Glomerular visceral epithelial cell (primary cell): ENCODE measurements around the gene BMPR1A.
"Not testable (repeated sequence)": the region's sequence is repeated elsewhere in the genome, so short reads cannot be mapped to it uniquely, and the experiment has no call there.

ENCODE experiments used
- DNase-seq: peaks from one replicate; pipeline ENCODE4 v3.0.0-alpha.2; 2016; ENCODE audit errors: extremely low spot score

Gene BMPR1A

DNA sequence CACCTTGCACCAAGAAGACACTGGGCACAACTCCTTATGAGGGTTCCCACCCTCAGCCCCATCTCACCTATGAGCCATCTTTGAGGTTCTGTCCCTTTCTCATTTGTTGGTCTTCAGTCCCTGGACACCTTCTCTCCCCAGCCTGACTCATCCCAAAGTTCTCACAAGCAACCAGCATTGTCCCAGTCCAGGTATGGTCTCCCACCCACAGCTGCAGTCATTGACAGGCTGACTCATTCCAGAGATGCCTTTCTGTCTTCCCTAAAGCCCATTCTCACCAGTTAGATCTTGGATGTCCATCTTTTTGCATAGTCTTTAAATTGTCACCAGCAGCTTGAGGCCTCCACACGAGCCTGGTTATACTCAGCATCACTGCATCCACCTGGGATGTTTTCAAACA, 26.7 kb upstream of the BMPR1A start:
- DNase-seq: peak; percentile 15

DNA sequence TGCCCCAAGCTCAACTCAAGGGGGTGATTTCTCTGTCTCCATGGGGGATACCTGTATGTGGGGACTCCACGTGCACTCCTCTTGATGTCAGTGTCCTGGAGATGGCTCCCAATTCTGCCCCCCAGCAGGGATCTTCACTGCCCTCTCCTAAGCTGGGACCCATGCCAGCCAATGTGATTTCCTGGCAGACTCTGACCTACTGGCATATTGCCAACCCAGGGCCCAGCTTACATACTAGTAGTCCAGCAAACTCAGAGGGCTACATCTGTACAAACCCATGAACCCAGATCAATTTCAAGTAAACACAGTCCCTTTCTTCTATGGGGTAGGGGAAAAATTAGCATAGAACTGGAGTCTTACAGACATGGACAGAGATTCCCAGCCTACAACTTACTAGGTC, 26.2 kb upstream of the BMPR1A start:
- peak; percentile 46 for DNase-seq

DNA sequence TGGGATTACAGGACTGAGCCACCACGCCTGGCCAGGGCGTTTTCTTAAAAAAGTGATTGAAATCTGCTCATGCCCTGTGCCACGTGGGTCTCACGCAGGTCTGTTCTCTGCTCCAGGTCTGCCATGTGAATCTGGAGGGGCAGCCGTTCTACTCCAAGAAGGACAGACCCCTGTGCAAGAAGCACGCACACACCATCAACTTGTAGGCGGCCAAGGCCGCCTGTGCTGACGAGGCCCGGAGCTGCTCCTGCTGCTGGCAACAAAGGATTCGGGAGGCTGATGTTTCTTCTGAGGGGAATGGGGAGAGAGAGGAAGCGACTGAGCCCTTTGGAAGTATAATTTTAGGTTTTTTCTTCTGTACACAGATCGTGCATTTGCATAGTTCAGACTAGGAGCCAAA, 23.6 kb upstream of the BMPR1A start:
- no peak for DNase-seq

DNA sequence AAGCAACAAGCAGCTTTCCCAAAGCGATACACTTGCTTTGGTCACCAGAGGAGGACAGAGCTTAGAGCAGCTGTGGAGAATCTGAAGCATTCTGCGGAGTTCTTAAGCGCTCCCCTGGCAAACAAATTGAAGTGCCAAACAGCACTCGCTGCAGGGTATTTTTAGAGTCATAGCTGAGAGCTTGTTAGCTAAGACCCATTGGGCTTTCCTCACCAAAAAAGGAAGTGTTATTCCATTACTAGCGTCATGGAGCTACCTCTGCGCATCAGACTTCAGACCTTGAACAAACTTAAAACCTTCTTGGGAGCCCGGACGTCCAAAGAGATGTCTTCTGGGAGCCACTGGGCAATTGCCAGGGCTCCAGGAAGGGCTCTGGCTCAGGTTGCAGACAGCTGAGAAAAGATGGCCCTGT, 23.2 kb upstream of the BMPR1A start:
- no peak for DNase-seq

GRCh38 chr10:86734207-86734988, 22.0 kb upstream of the BMPR1A start:
- no peak for DNase-seq

GRCh38 chr10:86735278-86735677, 21.1 kb upstream of the BMPR1A start:
- not testable (repeated sequence) for DNase-seq

GRCh38 chr10:86742230-86742629, 14.2 kb upstream of the BMPR1A start:
- DNase-seq: no peak

GRCh38 chr10:86744067-86744725, 12.2 kb upstream of the BMPR1A start:
- no peak for DNase-seq

DNA sequence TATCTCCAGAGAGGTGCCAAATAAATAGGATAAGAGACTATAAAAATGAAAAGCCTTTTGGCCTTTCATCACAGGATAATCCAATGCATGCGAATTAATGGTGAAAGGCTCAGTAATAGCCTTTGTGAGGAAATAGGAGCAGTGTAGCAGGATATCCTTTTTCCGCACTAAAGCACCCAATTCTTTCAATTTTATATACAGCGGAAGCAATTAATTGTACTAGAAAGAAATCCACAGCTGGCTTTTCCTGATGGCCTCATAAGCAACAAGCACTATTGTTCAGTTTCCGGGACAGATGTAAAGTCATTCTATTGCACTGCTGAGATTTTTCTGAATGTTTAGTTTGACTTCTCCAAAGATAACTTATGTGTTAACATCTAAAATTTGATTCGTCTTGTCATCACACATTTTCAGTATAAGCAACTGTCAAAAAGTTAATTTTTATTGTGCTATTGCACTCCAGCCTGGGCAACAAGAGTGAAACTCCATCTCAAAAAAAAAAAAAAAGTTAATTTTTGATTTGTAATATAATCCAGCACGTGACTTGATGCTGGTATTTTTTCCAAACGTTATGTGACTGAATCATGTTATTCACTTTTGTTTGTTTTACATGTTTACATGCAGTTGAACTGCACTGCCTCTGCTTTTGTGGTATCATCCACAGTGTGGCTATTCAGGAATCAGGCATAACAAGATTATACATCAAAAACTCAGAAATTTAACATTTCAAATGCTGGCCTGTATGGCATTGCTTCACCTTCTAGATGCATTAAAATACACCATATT, 8.4 kb upstream of the BMPR1A start:
- DNase-seq: no peak

DNA sequence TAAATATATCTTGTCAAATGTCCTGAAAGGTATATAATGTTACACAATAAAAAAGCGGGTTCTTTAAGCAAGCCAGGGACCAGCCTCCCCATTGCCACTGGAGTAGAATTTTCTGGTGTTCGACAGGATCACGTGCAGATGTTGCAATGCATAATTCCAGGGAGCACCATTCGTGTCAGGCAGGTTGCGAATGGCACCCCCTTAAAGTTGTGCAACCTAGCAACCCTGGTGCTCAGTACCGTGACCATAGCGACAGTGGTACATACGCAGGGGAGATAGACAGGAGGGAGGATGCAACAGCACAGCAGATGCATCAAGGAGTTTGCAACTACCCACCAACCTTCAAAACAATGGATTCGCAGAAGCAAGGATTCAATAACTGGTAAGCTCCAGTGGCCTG, 6.6 kb upstream of the BMPR1A start:
- DNase-seq: no peak

- no peak for DNase-seq
Observed at GRCh38 chr10:86751477-86751876, 4.9 kb upstream of the BMPR1A start.

DNA sequence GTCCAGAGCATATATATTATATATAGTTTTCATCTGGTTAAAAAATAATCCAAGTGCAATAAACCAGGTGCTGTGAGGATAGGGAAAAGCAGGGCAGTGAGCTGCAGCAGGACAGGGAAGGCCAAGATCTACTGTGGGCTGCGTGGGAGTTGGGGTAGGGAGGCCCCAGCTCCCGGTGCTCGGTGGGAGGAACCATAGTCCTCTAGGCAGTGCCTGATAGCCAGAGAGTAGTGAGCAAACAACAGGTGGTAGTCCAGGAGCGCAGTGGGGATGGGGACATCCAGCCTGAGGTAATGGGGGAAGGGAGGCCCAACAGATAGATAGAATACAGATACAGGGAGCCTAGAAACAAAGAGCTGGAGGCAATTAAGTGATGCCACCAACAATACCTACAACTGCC, 4.1 kb upstream of the BMPR1A start:
- no peak for DNase-seq

GRCh38 chr10:86753051-86753450, 3.4 kb upstream of the BMPR1A start:
- DNase-seq: no peak

DNA sequence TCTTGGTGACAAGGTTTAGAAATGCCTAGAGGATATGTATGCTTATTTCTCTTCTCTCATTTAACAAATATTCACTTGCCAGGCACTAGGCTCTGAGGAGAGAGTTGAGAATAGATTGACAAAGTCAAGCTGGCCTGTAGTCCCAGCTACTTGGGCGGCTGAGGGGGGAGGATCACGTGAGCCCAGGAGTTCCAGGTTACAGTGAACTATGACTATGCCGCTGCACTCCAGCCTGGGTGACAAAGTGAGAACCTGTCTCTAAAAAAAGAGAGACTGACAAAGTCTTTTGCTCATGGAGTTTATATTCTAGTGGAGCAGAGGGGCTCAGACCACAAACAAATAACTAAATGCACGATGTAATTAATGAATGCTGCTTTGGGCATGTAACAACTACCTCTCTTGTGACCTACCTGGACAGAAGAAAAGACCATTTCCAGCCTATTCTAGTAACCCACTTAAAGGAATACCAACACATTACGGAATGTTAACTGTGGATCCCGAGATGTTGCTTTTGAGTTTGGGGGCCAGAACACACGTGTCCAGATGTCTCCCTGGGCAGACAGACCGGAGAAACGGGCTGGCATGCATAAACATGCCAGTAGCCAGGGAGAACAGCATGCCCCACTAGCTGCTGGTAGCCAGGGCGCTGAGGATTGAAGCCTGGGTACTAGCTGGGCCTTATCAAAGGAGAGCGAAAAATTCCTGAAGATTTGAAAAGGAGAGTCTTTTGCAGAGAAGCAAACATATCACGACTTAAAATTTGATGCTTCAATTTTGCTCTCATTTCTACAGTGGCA, 2.6 kb upstream of the BMPR1A start:
- DNase-seq: no peak

- DNase-seq: no peak
Observed at GRCh38 chr10:86755454-86755739, 1.0 kb upstream of the BMPR1A start.

DNA sequence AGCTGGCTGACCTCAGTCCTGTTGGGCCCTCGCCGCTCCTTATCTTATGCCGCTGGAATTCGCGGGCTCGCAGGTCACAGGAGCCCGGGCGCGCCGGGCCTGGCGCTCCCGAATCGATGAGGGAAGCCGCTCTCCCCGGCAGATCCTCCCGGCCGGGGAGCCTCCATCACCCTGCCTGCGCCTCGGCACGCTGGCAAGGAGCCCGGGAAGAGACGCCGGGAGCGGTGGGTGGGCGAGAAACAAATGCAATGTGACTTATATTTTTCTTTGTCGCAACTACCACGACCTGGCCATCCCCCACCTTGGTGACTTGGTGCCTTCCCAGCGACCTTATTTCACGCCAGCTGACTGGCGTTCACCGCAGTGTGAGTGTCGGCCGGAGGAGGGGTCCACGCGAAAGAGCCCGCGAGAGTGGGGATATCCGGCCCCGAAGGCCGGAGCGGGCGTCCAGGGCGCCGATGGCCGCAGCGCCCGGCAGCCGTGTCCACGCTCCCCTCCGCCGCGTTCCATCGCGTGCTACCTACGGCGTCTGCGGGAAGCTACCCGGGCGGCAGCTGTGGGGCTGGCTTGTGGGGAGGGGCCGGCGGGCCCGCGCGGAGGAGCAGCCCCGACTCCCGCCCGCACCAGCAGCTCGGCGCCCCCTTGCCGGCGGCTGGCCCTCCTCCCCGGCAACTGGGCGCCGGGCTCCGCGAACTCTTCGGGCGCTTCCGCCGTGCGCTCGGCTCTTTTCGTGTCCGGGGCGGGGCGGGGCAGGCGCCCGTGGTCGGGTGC, 494 bp upstream of the BMPR1A start:
- DNase-seq: peak; percentile 87

- peak; percentile 57 for DNase-seq
Observed at GRCh38 chr10:86757113-86757972, 924 bp downstream of the BMPR1A start.

DNA sequence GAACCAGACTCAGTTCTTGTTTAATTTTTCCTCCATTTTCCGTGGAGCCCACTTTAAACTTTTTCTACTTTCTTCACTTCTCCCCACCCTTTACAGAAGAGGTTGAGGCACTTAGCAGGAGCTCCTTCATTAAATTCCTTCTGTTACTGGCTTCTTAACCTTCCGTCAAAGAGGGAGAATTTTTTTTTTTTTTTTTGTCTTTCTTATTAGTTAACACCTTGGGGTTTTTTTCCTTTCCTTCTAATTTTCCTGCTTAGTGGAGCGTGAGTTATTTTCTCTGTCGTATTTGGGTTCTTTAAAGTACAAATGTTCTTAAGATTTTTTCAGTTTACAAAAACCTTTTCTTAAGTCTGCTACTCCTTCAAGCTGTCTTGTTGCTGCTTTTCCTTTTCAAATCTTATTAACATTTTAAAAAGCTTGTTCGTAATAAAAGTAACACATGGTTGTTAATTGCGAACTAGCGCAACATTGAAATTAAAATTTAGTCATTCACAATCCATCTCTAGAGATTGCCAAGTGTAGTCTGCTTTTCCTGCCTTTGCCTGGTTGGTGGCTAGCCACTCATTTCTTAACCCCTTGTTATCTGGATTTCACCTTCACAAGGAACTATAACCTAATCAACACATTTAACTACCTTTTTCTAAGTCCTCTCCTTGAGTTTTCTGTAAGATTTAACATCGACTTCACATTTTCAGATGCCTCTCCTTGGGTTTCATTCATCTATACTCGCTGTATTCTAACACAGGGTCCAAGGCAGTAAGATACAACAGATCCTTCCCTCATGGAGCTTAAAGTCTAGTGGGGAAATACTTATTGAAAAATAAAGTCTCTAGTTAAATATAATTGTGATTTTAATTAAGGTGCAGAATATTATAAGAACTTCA, 2.0 kb downstream of the BMPR1A start:
- peak; percentile 40 for DNase-seq

DNA sequence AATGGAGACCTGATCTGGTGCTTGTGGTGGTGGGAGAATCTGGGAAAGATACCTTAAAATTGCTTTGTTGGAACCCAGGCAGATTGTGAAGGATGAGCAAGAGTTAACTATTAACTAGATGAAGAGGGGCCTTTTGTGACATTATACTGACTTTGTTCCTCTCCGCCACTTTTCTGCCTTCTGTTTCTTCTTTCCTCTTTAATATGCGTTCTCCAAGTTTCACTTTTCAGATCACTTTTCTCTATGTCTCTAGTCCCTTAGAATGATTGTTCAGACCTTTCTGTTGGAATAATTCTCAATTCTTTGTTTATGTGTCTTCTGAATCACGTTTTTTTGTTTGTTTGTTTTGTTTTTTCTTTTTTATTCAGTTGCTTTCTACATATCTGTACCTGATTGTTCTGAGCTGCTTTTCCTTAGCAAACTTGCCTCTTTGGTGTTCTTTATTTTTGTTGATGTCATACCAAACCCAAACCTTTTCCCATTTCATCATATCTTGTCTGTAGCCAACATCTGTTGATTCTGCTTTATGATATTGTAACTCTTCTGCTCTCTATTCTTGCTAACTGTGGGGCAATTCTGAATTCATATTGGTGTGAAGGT, 2.8 kb downstream of the BMPR1A start:
- DNase-seq: no peak
